Activated CD8-positive, alpha-beta T cell treated with anti-CD3 and anti-CD28 coated beads, Interleukin-2, amount 10 ng/mL, durations not matched to agents 7 days and 5 days (primary cell): Measurements from ENCODE around the gene TUBB2B. TPM values are rescaled to one million over a fixed set of nuclear protein-coding genes. Genes with fewer than 3 reads are reported as not detected.
"Not testable (repeated sequence)": the region's sequence is repeated elsewhere in the genome, so short reads cannot be mapped to it uniquely, and the experiment has no call there.

Source experiments
- ATAC-seq: fragments of 150-1000 bp; cut with Tn5 transposase; one replicate; pipeline ENCODE4 v1.10.0; 2021; ENCODE audit warnings: moderate library complexity
- CTCF ChIA-PET: fragments of 350-600 bp; sonication (Branson Sonifier 250); formaldehyde crosslinking; loops from one replicate; lab custom pipeline; 2021; ENCODE audit warnings: antibody characterized with exemption; lab: Charles Lee
- POLR2A ChIA-PET: fragments of 350-600 bp; sonication (Branson Sonifier 250); formaldehyde crosslinking; loops from one replicate; lab custom pipeline; 2021; ENCODE audit warnings: antibody characterized with exemption; lab: Charles Lee
- DNase-seq: peaks from one replicate; pipeline ENCODE4 v3.0.0-alpha.2; 2020
- H3K27ac Mint-ChIP-seq: one replicate; pipeline ENCODE4 v1.8.0; 2021; ENCODE audit warnings: mild to moderate bottlenecking, mixed read lengths
- H3K27me3 Mint-ChIP-seq: one replicate; pipeline ENCODE4 v1.8.0; 2021; ENCODE audit warnings: low read depth, mixed read lengths
- H3K36me3 Mint-ChIP-seq: one replicate; pipeline ENCODE4 v1.8.0; 2021; ENCODE audit warnings: low read depth, mixed read lengths
- H3K4me1 Mint-ChIP-seq: one replicate; pipeline ENCODE4 v1.8.0; 2021; ENCODE audit warnings: low read depth, mixed read lengths
- H3K4me3 Mint-ChIP-seq: one replicate; pipeline ENCODE4 v1.8.0; 2021; ENCODE audit warnings: mild to moderate bottlenecking, mixed read lengths
- H3K9me3 Mint-ChIP-seq: one replicate; pipeline ENCODE4 v1.8.0; 2022; ENCODE audit warnings: mixed read lengths; ENCODE audit not compliant: insufficient read depth
- total RNA-seq, 2 experiments: library from RNA; stranded (reverse); gene quantifications; one replicate each; pipeline ENCODE4 v1.2.3, GENCODE V29; 2021

The TUBB2B gene
- total RNA-seq, 2 experiments from 2014 or later, result not detected

GRCh38 chr6:3253597-3253961 is 26.1 kb upstream of the TUBB2B start:
- no peak overlapping the region for H3K4me3 Mint-ChIP-seq
- ChIA-PET POLR2A (no interaction called here), CTCF (interaction anchor here (1.4 kb wide), 1 partner anchor 24 kb away, joined by 3 read pairs; no protein-coding TSS in a partner anchor)
- H3K9me3 Mint-ChIP-seq, result no peaks in the 10 kb centered on the region
- H3K27ac Mint-ChIP-seq, result no peak overlapping the region
- peaks cover 30% of the 10 kb centered on the region for H3K27me3 Mint-ChIP-seq
- DNase-seq (no peak), ATAC-seq (no peak)
- H3K36me3 Mint-ChIP-seq, result no peaks in the 10 kb centered on the region
- peaks cover 9% of the 10 kb centered on the region for H3K4me1 Mint-ChIP-seq

GRCh38 chr6:3252861-3253596 is 25.6 kb upstream of the TUBB2B start:
- peaks cover 32% of the 10 kb centered on the region for H3K27me3 Mint-ChIP-seq
- no peak overlapping the region for H3K27ac Mint-ChIP-seq
- H3K4me3 Mint-ChIP-seq, result no peak overlapping the region
- no peaks in the 10 kb centered on the region for H3K9me3 Mint-ChIP-seq
- peaks cover 9% of the 10 kb centered on the region for H3K4me1 Mint-ChIP-seq
- ChIA-PET POLR2A (no interaction called here), CTCF (interaction anchor here (1.4 to 3.3 kb wide), 3 partner anchors 24 to 129 kb away, joined by 3 to 27 read pairs (median 4); no protein-coding TSS in a partner anchor)
- ATAC-seq (no peak), DNase-seq (no peak)
- no peaks in the 10 kb centered on the region for H3K36me3 Mint-ChIP-seq

GRCh38 chr6:3252369-3252768 is 24.9 kb upstream of the TUBB2B start:
- Mint-ChIP-seq H3K36me3 (no peaks in the 10 kb centered on the region), H3K27ac (no peak overlapping the region), H3K27me3 (peaks cover 35% of the 10 kb centered on the region), H3K4me1 (peaks cover 9% of the 10 kb centered on the region), H3K4me3 (no peak overlapping the region), H3K9me3 (no peaks in the 10 kb centered on the region)
- no peak for DNase-seq
- POLR2A ChIA-PET, result no interaction called here
- ATAC-seq, result no peak
- CTCF ChIA-PET, result interaction anchor here (0.9 to 3.3 kb wide), 21 partner anchors 9 to 263 kb away, joined by 3 to 27 read pairs (median 6); partner anchors contain the start of gene TUBB2B

- H3K27ac Mint-ChIP-seq, result no peak overlapping the region
- POLR2A ChIA-PET, result no interaction called here
- ATAC-seq, result peak; percentile 87
- peak; percentile 84 for DNase-seq
- H3K4me3 Mint-ChIP-seq, result no peak overlapping the region
- no peaks in the 10 kb centered on the region for H3K9me3 Mint-ChIP-seq
- CTCF ChIA-PET, result interaction anchor here (0.6 to 3.3 kb wide), 46 partner anchors 8 to 483 kb away, joined by 3 to 27 read pairs (median 4); partner anchors contain the start of genes SERPINB1, TUBB2A and TUBB2B
- H3K36me3 Mint-ChIP-seq, result no peaks in the 10 kb centered on the region
- peaks cover 28% of the 10 kb centered on the region for H3K27me3 Mint-ChIP-seq
- peaks cover 9% of the 10 kb centered on the region for H3K4me1 Mint-ChIP-seq
Measured at GRCh38 chr6:3251462-3252314, 24.2 kb upstream of the TUBB2B start.

GRCh38 chr6:3250231-3250675 is 22.8 kb upstream of the TUBB2B start:
- H3K4me1 Mint-ChIP-seq, result peaks cover 9% of the 10 kb centered on the region
- ATAC-seq, result no peak
- no peak overlapping the region for H3K4me3 Mint-ChIP-seq
- peaks cover 27% of the 10 kb centered on the region for H3K27me3 Mint-ChIP-seq
- ChIA-PET CTCF (interaction anchor here (1.3 to 3.3 kb wide), 8 partner anchors 9 to 126 kb away, joined by 4 to 27 read pairs (median 12); no protein-coding TSS in a partner anchor), POLR2A (no interaction called here)
- no peak overlapping the region for H3K27ac Mint-ChIP-seq
- H3K9me3 Mint-ChIP-seq, result no peaks in the 10 kb centered on the region
- H3K36me3 Mint-ChIP-seq, result no peaks in the 10 kb centered on the region
- no peak for DNase-seq

- Mint-ChIP-seq H3K4me1 (peaks cover 9% of the 10 kb centered on the region), H3K27ac (no peak overlapping the region), H3K4me3 (no peak overlapping the region), H3K9me3 (no peaks in the 10 kb centered on the region), H3K27me3 (peaks cover 27% of the 10 kb centered on the region), H3K36me3 (no peaks in the 10 kb centered on the region)
- DNase-seq, result no peak
- POLR2A ChIA-PET, result no interaction called here
- no peak for ATAC-seq
- CTCF ChIA-PET, result interaction anchor here (2.4 to 3.3 kb wide), 4 partner anchors 10 to 126 kb away, joined by 12 to 27 read pairs (median 16); no protein-coding TSS in a partner anchor
Measured at GRCh38 chr6:3249821-3250220, 22.4 kb upstream of the TUBB2B start.

- no peaks in the 10 kb centered on the region for H3K9me3 Mint-ChIP-seq
- H3K27me3 Mint-ChIP-seq, result peaks cover 38% of the 10 kb centered on the region
- DNase-seq (no peak), ATAC-seq (no peak)
- peaks cover 9% of the 10 kb centered on the region for H3K4me1 Mint-ChIP-seq
- ChIA-PET POLR2A (no interaction called here), CTCF (interaction anchor here (0.8 to 1.1 kb wide), 3 partner anchors 12 to 172 kb away, joined by 3 read pairs; partner anchors contain the start of gene PSMG4)
- H3K36me3 Mint-ChIP-seq, result no peaks in the 10 kb centered on the region
- H3K4me3 Mint-ChIP-seq, result no peak overlapping the region
- H3K27ac Mint-ChIP-seq, result no peak overlapping the region
Measured at GRCh38 chr6:3247255-3248146, 20.0 kb upstream of the TUBB2B start.

GRCh38 chr6:3245216-3245615 is 17.8 kb upstream of the TUBB2B start:
- CTCF ChIA-PET, result no interaction called here
- ATAC-seq (no peak), DNase-seq (no peak)
- Mint-ChIP-seq H3K27me3 (peaks cover 37% of the 10 kb centered on the region), H3K36me3 (no peaks in the 10 kb centered on the region), H3K9me3 (no peaks in the 10 kb centered on the region), H3K4me3 (no peak overlapping the region), H3K27ac (no peak overlapping the region), H3K4me1 (no peaks in the 10 kb centered on the region)
- POLR2A ChIA-PET, result no interaction called here

GRCh38 chr6:3244832-3245161 is 17.3 kb upstream of the TUBB2B start:
- DNase-seq, H3K27ac Mint-ChIP-seq, ATAC-seq, H3K4me1 Mint-ChIP-seq, H3K4me3 Mint-ChIP-seq, CTCF ChIA-PET, H3K36me3 Mint-ChIP-seq, POLR2A ChIA-PET, H3K9me3 Mint-ChIP-seq: not testable (repeated sequence)
- peaks cover 38% of the 10 kb centered on the region for H3K27me3 Mint-ChIP-seq

- ATAC-seq (no peak), DNase-seq (no peak)
- Mint-ChIP-seq H3K27me3 (peaks cover 33% of the 10 kb centered on the region), H3K9me3 (no peaks in the 10 kb centered on the region), H3K4me3 (no peak overlapping the region), H3K27ac (no peak overlapping the region), H3K4me1 (no peaks in the 10 kb centered on the region), H3K36me3 (no peaks in the 10 kb centered on the region)
- ChIA-PET CTCF (interaction anchor here (0.8 to 2.3 kb wide), 2 partner anchors 7 to 12 kb away, joined by 3 to 10 read pairs; no protein-coding TSS in a partner anchor), POLR2A (no interaction called here)
Measured at GRCh38 chr6:3244003-3244831, 16.8 kb upstream of the TUBB2B start.
